Measurements from ENCODE around the gene TXNDC12.
"Not testable (repeated sequence)": the region's sequence is repeated elsewhere in the genome, so short reads cannot be mapped to it uniquely, and the experiment has no call there.

TXNDC12 gene

DNA sequence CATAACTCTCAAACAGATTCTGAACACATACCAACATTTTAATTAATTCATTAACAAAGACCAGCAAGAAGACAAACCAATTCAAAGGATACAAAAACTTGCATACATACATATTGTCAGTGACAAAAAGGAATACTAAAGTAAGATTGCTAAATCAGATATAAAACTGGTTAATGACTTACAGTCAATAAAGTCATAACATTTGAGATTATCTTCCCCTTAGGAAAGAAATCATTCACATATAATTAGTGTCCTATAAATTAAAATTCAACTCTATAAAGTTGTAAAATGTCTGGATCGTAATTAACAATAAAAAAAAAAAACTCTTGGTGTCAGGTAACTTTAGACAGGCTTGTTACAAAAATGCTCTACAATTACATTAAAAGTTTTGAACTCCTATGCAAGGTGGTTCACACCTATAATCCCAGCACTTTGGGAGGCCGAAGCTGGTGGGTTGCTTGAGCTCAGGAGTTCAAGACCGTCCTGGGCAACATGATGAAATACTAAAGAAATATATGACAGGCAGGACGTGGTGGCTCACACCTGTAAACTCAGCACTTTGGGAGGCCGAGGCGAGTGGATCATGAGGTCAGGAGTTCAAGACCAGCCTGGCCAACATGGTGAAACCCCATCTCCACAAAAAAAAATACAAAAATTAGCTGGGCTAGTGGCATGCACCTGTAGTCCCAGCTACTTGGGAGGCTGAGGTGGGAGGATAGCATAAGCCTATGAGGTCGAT is 46.8 kb downstream of the TXNDC12 start:
- no peak for DNase-seq (ENCODE audit: low read depth)
- no peak overlapping the region for H3K4me3 ChIP-seq (ENCODE audit: control insufficient read depth, low read depth, low read length)
- TF ChIP-seq, protein P1, sequence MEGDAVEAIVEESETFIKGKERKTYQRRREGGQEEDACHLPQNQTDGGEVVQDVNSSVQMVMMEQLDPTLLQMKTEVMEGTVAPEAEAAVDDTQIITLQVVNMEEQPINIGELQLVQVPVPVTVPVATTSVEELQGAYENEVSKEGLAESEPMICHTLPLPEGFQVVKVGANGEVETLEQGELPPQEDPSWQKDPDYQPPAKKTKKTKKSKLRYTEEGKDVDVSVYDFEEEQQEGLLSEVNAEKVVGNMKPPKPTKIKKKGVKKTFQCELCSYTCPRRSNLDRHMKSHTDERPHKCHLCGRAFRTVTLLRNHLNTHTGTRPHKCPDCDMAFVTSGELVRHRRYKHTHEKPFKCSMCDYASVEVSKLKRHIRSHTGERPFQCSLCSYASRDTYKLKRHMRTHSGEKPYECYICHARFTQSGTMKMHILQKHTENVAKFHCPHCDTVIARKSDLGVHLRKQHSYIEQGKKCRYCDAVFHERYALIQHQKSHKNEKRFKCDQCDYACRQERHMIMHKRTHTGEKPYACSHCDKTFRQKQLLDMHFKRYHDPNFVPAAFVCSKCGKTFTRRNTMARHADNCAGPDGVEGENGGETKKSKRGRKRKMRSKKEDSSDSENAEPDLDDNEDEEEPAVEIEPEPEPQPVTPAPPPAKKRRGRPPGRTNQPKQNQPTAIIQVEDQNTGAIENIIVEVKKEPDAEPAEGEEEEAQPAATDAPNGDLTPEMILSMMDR (conservative IDR thresholded peaks at IDR 0.05; ENCODE audit: control insufficient read depth, insufficient read depth, low read depth, low read length) = no peak

DNA sequence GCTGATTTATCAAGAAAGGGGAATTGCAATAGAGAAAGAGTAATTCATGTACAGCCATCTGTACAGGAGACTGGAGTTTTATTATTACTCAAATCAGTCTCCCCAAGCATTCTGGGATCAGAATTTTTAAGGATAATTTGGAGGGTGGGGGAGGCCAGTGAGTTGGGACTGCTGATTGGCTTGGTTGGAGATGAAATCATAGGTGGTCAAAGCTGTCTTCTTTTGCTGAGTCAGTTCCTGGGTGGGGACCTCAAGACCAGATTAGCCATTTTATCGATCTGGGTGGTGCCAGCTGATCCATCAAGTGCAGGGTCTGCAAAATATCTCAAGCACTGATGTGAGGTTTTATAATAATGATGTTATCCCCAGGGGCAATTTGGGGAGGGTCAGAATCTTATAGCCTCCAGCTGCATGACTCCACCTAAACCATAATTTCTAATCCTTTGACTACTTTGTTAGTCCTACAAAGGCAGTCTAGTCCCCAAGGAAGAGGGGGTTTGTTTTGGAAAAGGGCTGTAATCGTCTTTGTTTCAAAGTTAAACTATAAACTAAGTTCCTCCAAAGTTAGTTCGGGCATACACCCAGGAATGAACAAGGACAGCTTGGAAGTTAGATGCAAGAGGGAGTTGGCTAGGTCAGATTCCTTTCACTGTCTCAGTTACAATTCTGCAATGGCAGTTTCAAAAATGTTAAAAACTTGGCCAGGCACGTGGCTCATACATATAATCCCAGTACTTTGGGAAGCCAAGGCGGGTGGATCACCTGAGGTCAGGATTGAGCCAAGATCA is 47.6 kb downstream of the TXNDC12 start:
- H3K4me3 ChIP-seq (ENCODE audit: control insufficient read depth, low read depth, low read length) = no peak overlapping the region
- TF ChIP-seq, protein P1 (conservative IDR thresholded peaks at IDR 0.05; ENCODE audit: control insufficient read depth, insufficient read depth, low read depth, low read length) = no peak
- DNase-seq (ENCODE audit: low read depth) = peak; percentile 7

DNA sequence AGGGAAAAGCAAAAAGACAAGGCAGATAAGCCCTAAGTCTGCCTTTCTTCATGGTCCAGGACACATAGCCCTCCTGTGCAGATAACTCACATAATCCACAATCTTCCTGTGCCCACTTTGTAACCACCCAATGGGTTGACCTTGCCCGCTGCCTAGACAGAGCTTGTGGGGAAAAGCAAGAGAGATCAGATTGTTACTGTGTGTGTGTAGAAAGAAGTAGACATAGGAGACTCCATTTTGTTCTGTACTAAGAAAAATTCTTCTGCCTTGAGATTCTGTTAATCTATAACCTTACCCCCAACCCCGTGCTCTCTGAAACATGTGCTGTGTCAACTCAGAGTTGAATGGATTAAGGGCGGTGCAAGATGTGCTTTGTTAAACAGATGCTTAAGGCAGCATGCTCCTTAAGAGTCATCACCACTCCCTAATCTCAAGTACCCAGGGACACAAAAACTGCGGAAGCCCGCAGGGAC is 48.9 kb downstream of the TXNDC12 start:
- not testable (repeated sequence) for DNase-seq (ENCODE audit: low read depth); H3K4me3 ChIP-seq (ENCODE audit: control insufficient read depth, low read depth, low read length)

DNA sequence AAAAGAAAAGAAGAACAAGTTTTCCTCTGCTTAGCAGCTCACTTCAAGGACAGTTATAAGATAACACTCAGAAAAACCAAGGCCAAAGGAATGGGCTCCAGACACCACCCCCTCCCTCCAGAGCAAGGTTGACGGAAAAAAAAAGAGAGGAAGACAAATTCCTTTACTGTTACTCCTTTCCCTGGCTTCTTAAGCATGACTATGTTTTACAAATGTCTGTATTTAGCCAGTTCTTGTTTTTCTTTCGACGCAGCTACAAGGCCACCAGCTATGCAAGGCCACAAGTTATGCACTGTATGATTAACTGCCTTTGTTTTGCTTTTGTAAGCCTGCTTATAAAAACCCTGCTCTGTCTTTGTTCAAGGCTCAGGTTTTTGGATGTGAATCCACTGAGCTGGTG is 49.4 kb downstream of the TXNDC12 start:
- peak; percentile 67 for DNase-seq (ENCODE audit: low read depth)
- H3K4me3 ChIP-seq (ENCODE audit: control insufficient read depth, low read depth, low read length) = not testable (repeated sequence)

GRCh38 chr1:52003877-52004276 is 51.1 kb downstream of the TXNDC12 start:
- DNase-seq (ENCODE audit: low read depth) = no peak
- no peak overlapping the region for H3K4me3 ChIP-seq (ENCODE audit: control insufficient read depth, low read depth, low read length)
- TF ChIP-seq, protein P1 (conservative IDR thresholded peaks at IDR 0.05; ENCODE audit: control insufficient read depth, insufficient read depth, low read depth, low read length) = no peak

- DNase-seq (ENCODE audit: low read depth) = peak; percentile 93
- TF ChIP-seq, protein P1 (conservative IDR thresholded peaks at IDR 0.05; ENCODE audit: control insufficient read depth, insufficient read depth, low read depth, low read length) = peak; percentile 99
- no peak overlapping the region for H3K4me3 ChIP-seq (ENCODE audit: control insufficient read depth, low read depth, low read length)
Observed at GRCh38 chr1:52002038-52002917, 52.7 kb downstream of the TXNDC12 start.

GRCh38 chr1:51998701-51999100 is 56.3 kb downstream of the TXNDC12 start:
- no peak overlapping the region for H3K4me3 ChIP-seq (ENCODE audit: control insufficient read depth, low read depth, low read length)
- no peak for DNase-seq (ENCODE audit: low read depth)
- TF ChIP-seq, protein P1 (conservative IDR thresholded peaks at IDR 0.05; ENCODE audit: control insufficient read depth, insufficient read depth, low read depth, low read length) = no peak

Data from fibroblast of mammary gland (primary cell).